Measurements from ENCODE around the gene ADGRF4.

Gene ADGRF4

GRCh38 chr6:47681201-47681990 lies 17.0 kb upstream of the ADGRF4 start:
- Histone ChIP-seq H3K4me3 (ENCODE audit: low read depth in 1 of 2, low read length in 2 of 2) (no peak overlapping the region), H3K36me3 (ENCODE audit: control insufficient read depth in 1 of 2, insufficient read depth in 2 of 2, low read length in 2 of 2) (no peaks in the 10 kb centered on the region), H3K9me3 (ENCODE audit: control insufficient read depth in 1 of 2, low read length in 2 of 2) (no peaks in the 10 kb centered on the region)

GRCh38 chr6:47686411-47686810 lies 12.0 kb upstream of the ADGRF4 start:
- H3K9ac ChIP-seq (ENCODE audit: low read depth in 1 of 2, low read length in 2 of 2): no peak overlapping the region
- H3K36me3 ChIP-seq (ENCODE audit: control insufficient read depth in 1 of 2, insufficient read depth in 2 of 2, low read length in 2 of 2): no peaks in the 10 kb centered on the region
- H3K4me3 ChIP-seq (ENCODE audit: low read depth in 1 of 2, low read length in 2 of 2): no peak overlapping the region
- no peaks in the 10 kb centered on the region for H3K9me3 ChIP-seq (ENCODE audit: control insufficient read depth in 1 of 2, low read length in 2 of 2)
- H3K27me3 ChIP-seq (ENCODE audit: control insufficient read depth in 1 of 2, insufficient read depth in 2 of 2, low read length in 2 of 2): no peaks in the 10 kb centered on the region
- no peak overlapping the region for H3K27ac ChIP-seq (ENCODE audit: low read depth, low read length)
- no peaks in the 10 kb centered on the region for H3K4me1 ChIP-seq (ENCODE audit: control insufficient read depth in 1 of 2, insufficient read depth in 2 of 2, low read length in 2 of 2)

More at GRCh38 chr6:47681201-47681990, 17.0 kb upstream of the ADGRF4 start:
- Histone ChIP-seq H3K4me1 (ENCODE audit: control insufficient read depth in 1 of 2, insufficient read depth in 2 of 2, low read length in 2 of 2) (no peaks in the 10 kb centered on the region), H3K9ac (ENCODE audit: low read depth in 1 of 2, low read length in 2 of 2) (no peak overlapping the region), H3K27me3 (ENCODE audit: control insufficient read depth in 1 of 2, insufficient read depth in 2 of 2, low read length in 2 of 2) (no peaks in the 10 kb centered on the region), H3K27ac (ENCODE audit: low read depth, low read length) (no peak overlapping the region)

- H3K9me3 ChIP-seq (ENCODE audit: control insufficient read depth in 1 of 2, low read length in 2 of 2): no peaks in the 10 kb centered on the region
- no peaks in the 10 kb centered on the region for H3K4me1 ChIP-seq (ENCODE audit: control insufficient read depth in 1 of 2, insufficient read depth in 2 of 2, low read length in 2 of 2)
- H3K36me3 ChIP-seq (ENCODE audit: control insufficient read depth in 1 of 2, insufficient read depth in 2 of 2, low read length in 2 of 2): no peaks in the 10 kb centered on the region
- H3K4me3 ChIP-seq (ENCODE audit: low read depth in 1 of 2, low read length in 2 of 2): no peak overlapping the region
- H3K27ac ChIP-seq (ENCODE audit: low read depth, low read length): no peak overlapping the region
- no peak overlapping the region for H3K9ac ChIP-seq (ENCODE audit: low read depth in 1 of 2, low read length in 2 of 2)
- no peaks in the 10 kb centered on the region for H3K27me3 ChIP-seq (ENCODE audit: control insufficient read depth in 1 of 2, insufficient read depth in 2 of 2, low read length in 2 of 2)
These were observed 10.9 kb upstream of the ADGRF4 start for GRCh38 chr6:47687432-47687831.

DNA sequence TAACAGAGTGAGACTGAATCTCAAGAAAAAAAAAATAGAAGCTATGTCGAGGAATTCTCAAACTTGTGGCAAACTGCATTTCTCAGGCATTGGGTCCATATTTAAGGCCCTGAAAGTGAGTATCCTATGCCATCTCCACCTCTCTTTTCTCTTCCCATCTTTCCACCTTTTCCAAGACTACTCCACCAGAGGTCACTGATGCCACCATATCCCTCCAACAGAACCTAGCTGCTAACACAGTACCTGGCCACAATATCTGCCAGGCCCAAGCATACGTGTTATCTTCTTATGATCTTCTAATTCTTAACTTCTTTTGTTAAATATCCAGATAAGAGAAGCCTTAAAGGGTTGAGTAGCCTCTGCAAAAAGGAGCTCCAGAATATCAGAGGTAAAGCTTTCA lies 8.2 kb upstream of the ADGRF4 start:
- H3K36me3 ChIP-seq (ENCODE audit: control insufficient read depth in 1 of 2, insufficient read depth in 2 of 2, low read length in 2 of 2): no peaks in the 10 kb centered on the region
- no peaks in the 10 kb centered on the region for H3K9me3 ChIP-seq (ENCODE audit: control insufficient read depth in 1 of 2, low read length in 2 of 2)
- no peaks in the 10 kb centered on the region for H3K4me1 ChIP-seq (ENCODE audit: control insufficient read depth in 1 of 2, insufficient read depth in 2 of 2, low read length in 2 of 2)
- no peaks in the 10 kb centered on the region for H3K27me3 ChIP-seq (ENCODE audit: control insufficient read depth in 1 of 2, insufficient read depth in 2 of 2, low read length in 2 of 2)
- no peak overlapping the region for H3K4me3 ChIP-seq (ENCODE audit: low read depth in 1 of 2, low read length in 2 of 2)
- H3K9ac ChIP-seq (ENCODE audit: low read depth in 1 of 2, low read length in 2 of 2): no peak overlapping the region
- no peak overlapping the region for H3K27ac ChIP-seq (ENCODE audit: low read depth, low read length)

DNA sequence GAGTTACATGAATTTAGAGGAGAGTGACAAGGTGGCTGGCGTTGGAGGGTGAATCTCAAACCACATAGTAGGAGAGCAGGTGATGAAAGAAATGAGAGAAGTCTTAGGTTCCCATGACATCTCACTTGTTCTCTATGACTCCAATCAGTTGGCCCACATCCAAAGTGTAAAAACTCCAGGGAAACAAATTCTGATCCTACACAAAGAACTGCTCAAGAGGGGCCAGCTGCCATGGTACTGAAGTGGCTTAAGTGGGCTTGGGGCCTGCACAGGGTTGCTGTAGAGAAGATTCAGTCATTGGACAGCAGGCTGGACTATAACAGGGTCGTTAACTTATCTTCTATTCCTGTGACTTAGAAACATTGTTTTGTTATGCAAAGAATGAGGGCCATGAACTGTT lies 7.6 kb upstream of the ADGRF4 start:
- H3K4me3 ChIP-seq (ENCODE audit: low read depth in 1 of 2, low read length in 2 of 2): no peak overlapping the region
- H3K27me3 ChIP-seq (ENCODE audit: control insufficient read depth in 1 of 2, insufficient read depth in 2 of 2, low read length in 2 of 2): no peaks in the 10 kb centered on the region
- no peak overlapping the region for H3K9ac ChIP-seq (ENCODE audit: low read depth in 1 of 2, low read length in 2 of 2)
- H3K4me1 ChIP-seq (ENCODE audit: control insufficient read depth in 1 of 2, insufficient read depth in 2 of 2, low read length in 2 of 2): no peaks in the 10 kb centered on the region
- H3K9me3 ChIP-seq (ENCODE audit: control insufficient read depth in 1 of 2, low read length in 2 of 2): no peaks in the 10 kb centered on the region
- no peak overlapping the region for H3K27ac ChIP-seq (ENCODE audit: low read depth, low read length)
- H3K36me3 ChIP-seq (ENCODE audit: control insufficient read depth in 1 of 2, insufficient read depth in 2 of 2, low read length in 2 of 2): no peaks in the 10 kb centered on the region

DNA sequence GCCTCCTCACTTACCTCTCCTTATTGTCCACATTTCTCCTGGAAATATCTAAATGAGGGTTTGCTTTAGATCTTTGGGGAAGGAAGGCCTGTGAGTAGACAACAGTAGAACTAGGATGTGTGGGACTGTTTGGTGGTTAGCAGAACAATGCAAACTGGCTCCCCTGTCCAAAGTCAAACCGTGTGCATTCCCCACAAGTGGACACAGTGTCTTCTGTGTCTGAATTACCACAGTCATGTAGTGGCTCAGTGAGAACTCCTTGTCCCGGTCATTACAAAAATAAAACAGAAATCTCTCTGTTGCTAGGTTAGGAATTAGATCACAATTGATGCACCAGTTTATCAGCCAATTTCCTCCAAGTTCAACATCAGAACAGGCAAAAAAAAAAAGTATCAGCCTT lies 455 bp upstream of the ADGRF4 start:
- Histone ChIP-seq H3K9me3 (ENCODE audit: control insufficient read depth in 1 of 2, low read length in 2 of 2) (no peaks in the 10 kb centered on the region), H3K9ac (ENCODE audit: low read depth in 1 of 2, low read length in 2 of 2) (no peak overlapping the region), H3K4me1 (ENCODE audit: control insufficient read depth in 1 of 2, insufficient read depth in 2 of 2, low read length in 2 of 2) (peaks cover 5 to 7% of the 10 kb centered on the region in 2 donors), H3K36me3 (ENCODE audit: control insufficient read depth in 1 of 2, insufficient read depth in 2 of 2, low read length in 2 of 2) (no peaks in the 10 kb centered on the region), H3K27me3 (ENCODE audit: control insufficient read depth in 1 of 2, insufficient read depth in 2 of 2, low read length in 2 of 2) (no peaks in the 10 kb centered on the region), H3K27ac (ENCODE audit: low read depth, low read length) (no peak overlapping the region), H3K4me3 (ENCODE audit: low read depth in 1 of 2, low read length in 2 of 2) (no peak overlapping the region)

DNA sequence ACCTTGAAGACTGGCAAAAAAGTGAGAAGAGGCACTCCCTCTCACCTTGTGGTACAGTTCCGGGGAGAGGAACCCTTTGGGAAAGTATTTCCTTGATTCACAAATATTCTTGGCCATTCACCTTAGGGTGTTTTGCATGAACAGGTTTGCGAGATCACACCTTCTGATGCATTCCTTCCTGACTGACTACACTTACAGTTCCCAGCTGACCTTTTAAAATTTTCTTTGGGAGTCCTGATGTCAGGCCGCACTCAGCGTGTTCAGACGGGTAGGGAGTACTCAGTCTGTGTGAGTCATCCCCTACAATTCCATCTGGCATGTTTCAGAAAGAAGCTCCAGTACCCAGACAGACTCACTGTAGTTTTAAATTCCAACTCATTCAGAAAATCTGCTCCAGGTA lies 1.7 kb downstream of the ADGRF4 start:
- Histone ChIP-seq H3K4me3 (ENCODE audit: low read depth in 1 of 2, low read length in 2 of 2) (no peak overlapping the region), H3K9me3 (ENCODE audit: control insufficient read depth in 1 of 2, low read length in 2 of 2) (no peaks in the 10 kb centered on the region), H3K27me3 (ENCODE audit: control insufficient read depth in 1 of 2, insufficient read depth in 2 of 2, low read length in 2 of 2) (no peaks in the 10 kb centered on the region), H3K36me3 (ENCODE audit: control insufficient read depth in 1 of 2, insufficient read depth in 2 of 2, low read length in 2 of 2) (no peaks in the 10 kb centered on the region), H3K4me1 (ENCODE audit: control insufficient read depth in 1 of 2, insufficient read depth in 2 of 2, low read length in 2 of 2) (peaks cover 5 to 7% of the 10 kb centered on the region in 2 donors), H3K27ac (ENCODE audit: low read depth, low read length) (no peak overlapping the region), H3K9ac (ENCODE audit: low read depth in 1 of 2, low read length in 2 of 2) (no peak overlapping the region)

DNA sequence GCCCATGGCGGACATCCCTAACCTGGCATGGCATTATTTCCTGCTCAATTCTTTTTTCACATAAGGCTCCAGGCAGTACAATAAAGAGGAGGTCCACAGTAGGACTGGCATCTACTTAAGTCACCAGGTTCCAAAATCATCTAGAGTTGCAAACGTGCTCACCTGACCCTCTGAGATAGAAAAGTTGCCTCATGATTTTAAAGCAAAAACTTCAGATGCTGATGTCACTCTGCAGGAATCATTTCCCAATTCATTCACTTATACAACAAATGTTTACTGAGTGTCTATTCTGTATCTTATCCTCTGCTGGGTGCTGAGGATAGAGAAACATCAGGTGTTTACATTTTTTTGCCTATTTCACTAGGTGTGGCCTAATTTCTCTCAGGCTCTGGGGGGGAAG lies 2.2 kb downstream of the ADGRF4 start:
- Histone ChIP-seq H3K4me3 (ENCODE audit: low read depth in 1 of 2, low read length in 2 of 2) (no peak overlapping the region), H3K27me3 (ENCODE audit: control insufficient read depth in 1 of 2, insufficient read depth in 2 of 2, low read length in 2 of 2) (no peaks in the 10 kb centered on the region), H3K9me3 (ENCODE audit: control insufficient read depth in 1 of 2, low read length in 2 of 2) (no peaks in the 10 kb centered on the region), H3K27ac (ENCODE audit: low read depth, low read length) (no peak overlapping the region), H3K36me3 (ENCODE audit: control insufficient read depth in 1 of 2, insufficient read depth in 2 of 2, low read length in 2 of 2) (no peaks in the 10 kb centered on the region), H3K4me1 (ENCODE audit: control insufficient read depth in 1 of 2, insufficient read depth in 2 of 2, low read length in 2 of 2) (peaks cover 5 to 7% of the 10 kb centered on the region in 2 donors), H3K9ac (ENCODE audit: low read depth in 1 of 2, low read length in 2 of 2) (no peak overlapping the region)

GRCh38 chr6:47701363-47701762 lies 3.0 kb downstream of the ADGRF4 start:
- H3K27ac ChIP-seq (ENCODE audit: low read depth, low read length): no peak overlapping the region
- no peaks in the 10 kb centered on the region for H3K36me3 ChIP-seq (ENCODE audit: control insufficient read depth in 1 of 2, insufficient read depth in 2 of 2, low read length in 2 of 2)
- no peaks in the 10 kb centered on the region for H3K27me3 ChIP-seq (ENCODE audit: control insufficient read depth in 1 of 2, insufficient read depth in 2 of 2, low read length in 2 of 2)
- H3K9me3 ChIP-seq (ENCODE audit: control insufficient read depth in 1 of 2, low read length in 2 of 2): no peaks in the 10 kb centered on the region
- peaks cover 5 to 7% of the 10 kb centered on the region in 2 donors for H3K4me1 ChIP-seq (ENCODE audit: control insufficient read depth in 1 of 2, insufficient read depth in 2 of 2, low read length in 2 of 2)
- H3K9ac ChIP-seq (ENCODE audit: low read depth in 1 of 2, low read length in 2 of 2): no peak overlapping the region
- no peak overlapping the region for H3K4me3 ChIP-seq (ENCODE audit: low read depth in 1 of 2, low read length in 2 of 2)

DNA sequence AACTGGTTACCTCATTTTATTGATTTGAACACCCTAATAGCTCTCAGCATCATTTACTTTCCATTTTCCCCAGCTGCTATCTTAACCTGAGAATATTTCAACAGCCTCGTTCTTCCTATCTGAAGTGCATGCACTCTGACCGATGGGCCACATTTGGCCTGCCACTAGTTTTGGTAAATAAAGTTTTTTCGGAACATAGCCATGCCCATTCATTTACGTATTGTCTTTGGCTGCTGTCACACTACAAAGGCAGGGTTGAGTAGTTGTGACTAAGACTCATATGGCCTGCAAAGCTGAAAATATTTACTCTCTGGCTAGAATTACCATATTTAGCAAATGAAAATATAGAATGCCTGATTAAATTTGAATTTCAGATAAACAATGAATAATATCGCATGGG lies 10.8 kb downstream of the ADGRF4 start:
- Histone ChIP-seq H3K9ac (ENCODE audit: low read depth in 1 of 2, low read length in 2 of 2) (no peak overlapping the region), H3K9me3 (ENCODE audit: control insufficient read depth in 1 of 2, low read length in 2 of 2) (no peaks in the 10 kb centered on the region), H3K4me3 (ENCODE audit: low read depth in 1 of 2, low read length in 2 of 2) (no peak overlapping the region), H3K27ac (ENCODE audit: low read depth, low read length) (no peak overlapping the region), H3K36me3 (ENCODE audit: control insufficient read depth in 1 of 2, insufficient read depth in 2 of 2, low read length in 2 of 2) (no peaks in the 10 kb centered on the region), H3K27me3 (ENCODE audit: control insufficient read depth in 1 of 2, insufficient read depth in 2 of 2, low read length in 2 of 2) (peaks cover 0 to 5% of the 10 kb centered on the region in 2 donors), H3K4me1 (ENCODE audit: control insufficient read depth in 1 of 2, insufficient read depth in 2 of 2, low read length in 2 of 2) (no peaks in the 10 kb centered on the region)

Measured in duodenal mucosa (tissue), 2 donors.